Measurements from ENCODE around the gene ERBB3. TPM values are rescaled to one million over a fixed set of nuclear protein-coding genes. Genes with fewer than 3 reads are reported as not detected.

Gene ERBB3
- total RNA-seq, 1 donor from 2014 or later: 60.7 TPM

DNA sequence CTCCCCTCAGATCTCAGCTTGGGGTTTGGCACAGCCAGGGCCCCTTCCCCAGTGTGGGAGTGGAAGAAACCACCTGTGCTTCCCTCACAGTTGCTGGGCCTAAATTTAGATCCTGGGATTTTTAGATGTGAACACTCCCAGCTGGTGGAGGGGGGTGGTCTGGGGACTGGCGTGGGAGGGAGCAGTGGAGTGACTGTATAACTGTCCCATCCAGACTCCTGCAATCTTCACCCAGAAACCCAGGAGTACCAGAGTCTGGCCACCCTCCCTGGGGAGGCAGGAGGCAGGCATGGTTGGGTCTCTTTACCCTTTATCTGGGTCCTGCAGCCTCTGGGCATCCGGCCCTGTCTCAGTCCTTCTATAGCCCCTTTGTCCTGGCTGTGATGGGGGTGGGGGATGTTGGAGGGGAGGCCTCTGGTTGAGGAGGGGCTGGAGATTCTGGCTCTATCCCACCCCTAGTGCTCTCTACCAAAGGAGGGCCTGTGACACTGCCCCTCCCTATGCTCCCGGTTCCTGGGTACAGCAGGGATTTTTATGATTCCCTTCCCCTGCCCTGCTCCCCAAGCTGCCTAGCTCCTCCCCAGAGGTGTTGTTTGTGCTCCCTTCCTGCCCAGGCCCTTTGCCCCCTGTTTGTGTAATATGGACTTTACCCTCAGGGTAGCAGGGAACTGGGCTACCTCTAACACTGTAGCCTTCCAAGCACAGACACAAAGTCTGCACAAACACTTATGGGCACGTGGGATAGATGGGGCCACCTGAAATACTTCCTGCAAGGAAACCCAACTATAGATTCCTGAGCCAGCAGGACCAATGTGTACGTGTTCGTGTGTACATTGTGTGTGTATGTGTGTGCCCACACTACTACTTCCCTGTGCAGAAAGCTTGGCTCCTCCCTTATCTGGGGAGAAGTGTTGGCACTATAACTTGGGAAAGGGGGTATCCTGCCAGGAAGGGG lies 1.7 kb downstream of the ERBB3 start:
- TF ChIP-seq, protein P1, sequence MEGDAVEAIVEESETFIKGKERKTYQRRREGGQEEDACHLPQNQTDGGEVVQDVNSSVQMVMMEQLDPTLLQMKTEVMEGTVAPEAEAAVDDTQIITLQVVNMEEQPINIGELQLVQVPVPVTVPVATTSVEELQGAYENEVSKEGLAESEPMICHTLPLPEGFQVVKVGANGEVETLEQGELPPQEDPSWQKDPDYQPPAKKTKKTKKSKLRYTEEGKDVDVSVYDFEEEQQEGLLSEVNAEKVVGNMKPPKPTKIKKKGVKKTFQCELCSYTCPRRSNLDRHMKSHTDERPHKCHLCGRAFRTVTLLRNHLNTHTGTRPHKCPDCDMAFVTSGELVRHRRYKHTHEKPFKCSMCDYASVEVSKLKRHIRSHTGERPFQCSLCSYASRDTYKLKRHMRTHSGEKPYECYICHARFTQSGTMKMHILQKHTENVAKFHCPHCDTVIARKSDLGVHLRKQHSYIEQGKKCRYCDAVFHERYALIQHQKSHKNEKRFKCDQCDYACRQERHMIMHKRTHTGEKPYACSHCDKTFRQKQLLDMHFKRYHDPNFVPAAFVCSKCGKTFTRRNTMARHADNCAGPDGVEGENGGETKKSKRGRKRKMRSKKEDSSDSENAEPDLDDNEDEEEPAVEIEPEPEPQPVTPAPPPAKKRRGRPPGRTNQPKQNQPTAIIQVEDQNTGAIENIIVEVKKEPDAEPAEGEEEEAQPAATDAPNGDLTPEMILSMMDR (IDR thresholded peaks at IDR 0.05): no peak
- Histone ChIP-seq H3K4me1 (peaks cover 5% of the 10 kb centered on the region), H3K4me3 (peak overlapping the region; percentile 59), H3K36me3 (no peaks in the 10 kb centered on the region), H3K27ac (peak overlapping the region; percentile 74), H3K27me3 (peaks cover 12% of the 10 kb centered on the region), H3K9me3 (no peaks in the 10 kb centered on the region)
- intact Hi-C loops (cut with DNase I): no loop called here
- no peak for ATAC-seq
- no peak for DNase-seq

DNA sequence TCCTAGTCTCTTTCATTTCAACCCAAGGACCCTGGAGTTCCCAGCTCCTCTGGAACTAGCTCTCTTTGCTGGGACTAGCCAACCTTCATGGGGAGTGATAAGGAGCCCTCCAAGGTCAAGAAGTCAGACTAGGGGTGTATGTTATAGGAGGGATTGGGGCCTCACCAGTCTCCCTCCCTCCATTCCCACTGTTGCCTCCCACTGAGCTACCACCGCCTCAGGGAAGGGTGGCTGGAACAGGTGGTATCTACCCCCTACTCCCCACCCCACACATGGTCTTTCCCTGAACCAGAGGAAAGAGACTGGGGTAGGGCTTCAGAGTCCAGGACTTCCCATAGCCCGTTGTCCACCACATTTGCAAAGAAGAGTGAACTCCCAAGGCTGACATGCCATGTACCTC lies 2.4 kb downstream of the ERBB3 start:
- Histone ChIP-seq H3K4me3 (no peak overlapping the region), H3K27ac (no peak overlapping the region), H3K36me3 (no peaks in the 10 kb centered on the region), H3K27me3 (peaks cover 12% of the 10 kb centered on the region), H3K4me1 (peaks cover 5% of the 10 kb centered on the region), H3K9me3 (no peaks in the 10 kb centered on the region)
- TF ChIP-seq, protein P1 (IDR thresholded peaks at IDR 0.05): no peak
- no peak for DNase-seq
- intact Hi-C loops (cut with DNase I): no loop called here
- ATAC-seq: no peak

DNA sequence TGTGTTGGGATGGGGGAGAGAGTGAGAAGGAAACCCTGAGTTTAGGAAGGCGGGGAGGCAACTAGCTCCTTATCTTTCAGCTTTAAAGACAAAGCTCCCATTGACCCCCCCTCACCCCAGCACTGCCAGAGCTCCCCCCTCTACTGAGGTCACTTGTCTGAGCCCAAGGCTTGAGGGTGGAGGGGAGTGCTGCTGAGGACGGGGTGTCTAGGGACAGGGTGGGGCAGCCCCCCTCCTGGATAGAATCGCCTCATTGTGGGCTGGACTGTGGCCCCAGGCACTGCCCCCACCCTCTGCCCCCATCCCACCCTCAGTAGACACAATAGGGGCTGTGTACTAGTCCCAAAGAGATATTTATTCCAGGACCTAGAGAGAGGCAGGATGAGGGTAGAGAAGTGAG lies 3.0 kb downstream of the ERBB3 start:
- no peak for ATAC-seq
- DNase-seq: no peak
- TF ChIP-seq, protein P1 (IDR thresholded peaks at IDR 0.05): no peak

DNA sequence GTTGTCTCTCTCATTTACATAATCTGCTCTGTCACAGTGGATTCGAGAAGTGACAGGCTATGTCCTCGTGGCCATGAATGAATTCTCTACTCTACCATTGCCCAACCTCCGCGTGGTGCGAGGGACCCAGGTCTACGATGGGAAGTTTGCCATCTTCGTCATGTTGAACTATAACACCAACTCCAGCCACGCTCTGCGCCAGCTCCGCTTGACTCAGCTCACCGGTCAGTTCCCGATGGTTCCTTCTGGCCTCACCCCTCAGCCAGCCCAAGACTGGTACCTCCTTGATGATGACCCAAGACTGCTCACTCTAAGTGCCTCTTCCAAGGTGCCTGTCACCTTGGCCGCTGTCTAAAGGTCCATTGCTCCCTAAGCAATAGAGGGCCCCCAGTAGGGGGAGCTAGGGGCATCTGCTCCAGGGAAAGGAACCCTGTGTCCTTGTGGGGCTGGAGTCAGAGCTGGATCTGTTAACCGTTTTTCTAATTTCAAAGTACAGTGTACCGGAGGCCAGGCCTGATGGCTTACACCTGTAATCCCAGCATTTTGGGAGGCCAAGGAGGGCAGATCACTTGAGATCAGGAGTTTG lies 5.1 kb downstream of the ERBB3 start:
- DNase-seq: no peak
- no peaks in the 10 kb centered on the region for H3K36me3 ChIP-seq
- intact Hi-C loops (cut with DNase I): no loop called here
- H3K4me3 ChIP-seq: no peak overlapping the region
- peaks cover 11% of the 10 kb centered on the region for H3K27me3 ChIP-seq
- no peak overlapping the region for H3K27ac ChIP-seq
- peaks cover 11% of the 10 kb centered on the region for H3K4me1 ChIP-seq
- peak; percentile 3 for ATAC-seq
- H3K9me3 ChIP-seq: no peaks in the 10 kb centered on the region
- TF ChIP-seq, protein P1 (IDR thresholded peaks at IDR 0.05): peak; percentile 41

More for the DNA sequence above, 3.0 kb downstream of the ERBB3 start:
- Histone ChIP-seq H3K36me3 (no peaks in the 10 kb centered on the region), H3K27ac (no peak overlapping the region), H3K4me3 (no peak overlapping the region), H3K4me1 (peaks cover 11% of the 10 kb centered on the region), H3K27me3 (peaks cover 12% of the 10 kb centered on the region), H3K9me3 (no peaks in the 10 kb centered on the region)
- intact Hi-C loops (cut with DNase I): no loop called here

DNA sequence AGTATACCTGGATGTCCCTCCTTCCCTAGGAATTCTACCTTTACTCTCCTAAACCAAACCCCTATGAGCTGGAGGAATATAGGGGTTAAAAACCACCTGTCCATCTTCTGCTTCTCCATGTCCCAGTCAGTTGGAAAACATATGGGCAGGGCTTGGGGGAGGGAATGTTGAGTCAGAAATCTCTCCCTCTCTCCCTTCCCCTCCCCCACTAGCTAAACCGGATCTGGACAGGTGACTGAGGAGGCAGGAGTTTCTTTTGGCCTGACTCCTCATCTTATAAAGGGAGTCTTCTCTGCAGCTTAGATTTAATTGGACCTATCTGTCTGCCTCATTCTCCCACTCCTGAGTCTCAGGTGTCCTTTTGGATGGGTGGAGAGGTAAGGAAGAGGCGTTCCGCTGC lies 6.1 kb downstream of the ERBB3 start:
- Histone ChIP-seq H3K27ac (no peak overlapping the region), H3K4me3 (no peak overlapping the region), H3K36me3 (no peaks in the 10 kb centered on the region), H3K9me3 (no peaks in the 10 kb centered on the region), H3K27me3 (peaks cover 1% of the 10 kb centered on the region), H3K4me1 (peaks cover 7% of the 10 kb centered on the region)
- no peak for DNase-seq
- intact Hi-C loops (cut with DNase I): no loop called here
- ATAC-seq: peak; percentile 44
- TF ChIP-seq, protein P1 (IDR thresholded peaks at IDR 0.05): no peak

Data from upper lobe of right lung (tissue), 1 donor.